HG02852 (cell line): ENCODE data around the gene KLHL13.
"Not testable (repeated sequence)": the region's sequence is repeated elsewhere in the genome, so short reads cannot be mapped to it uniquely, and the experiment has no call there.

Experiments
- ATAC-seq: cut with Tn5 transposase; IDR thresholded peaks from one replicate; pipeline ENCODE4 v1.9.1; 2021; ENCODE audit warnings: mild to moderate bottlenecking, moderate library complexity; ENCODE audit not compliant: unreplicated experiment

The KLHL13 gene

DNA sequence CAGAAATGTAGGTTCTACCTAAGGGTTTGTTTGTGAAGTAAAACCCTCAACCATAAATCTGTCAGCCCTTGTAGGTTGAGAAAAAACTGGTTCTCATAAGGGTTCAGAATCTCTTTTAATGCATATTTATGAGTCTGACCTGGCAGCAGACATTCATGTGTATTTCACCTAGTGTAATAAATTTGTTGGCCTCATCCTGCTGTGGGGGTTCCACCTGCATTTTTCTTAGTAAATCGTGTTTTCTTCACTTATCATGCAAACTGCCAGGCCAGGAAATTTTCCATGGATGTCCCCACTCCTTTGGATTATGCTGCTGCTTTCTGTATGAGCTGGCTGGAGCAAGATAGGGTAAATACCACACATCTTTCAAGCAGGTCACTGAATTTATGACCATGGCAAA, 42.4 kb downstream of the KLHL13 start:
- no peak for ATAC-seq

DNA sequence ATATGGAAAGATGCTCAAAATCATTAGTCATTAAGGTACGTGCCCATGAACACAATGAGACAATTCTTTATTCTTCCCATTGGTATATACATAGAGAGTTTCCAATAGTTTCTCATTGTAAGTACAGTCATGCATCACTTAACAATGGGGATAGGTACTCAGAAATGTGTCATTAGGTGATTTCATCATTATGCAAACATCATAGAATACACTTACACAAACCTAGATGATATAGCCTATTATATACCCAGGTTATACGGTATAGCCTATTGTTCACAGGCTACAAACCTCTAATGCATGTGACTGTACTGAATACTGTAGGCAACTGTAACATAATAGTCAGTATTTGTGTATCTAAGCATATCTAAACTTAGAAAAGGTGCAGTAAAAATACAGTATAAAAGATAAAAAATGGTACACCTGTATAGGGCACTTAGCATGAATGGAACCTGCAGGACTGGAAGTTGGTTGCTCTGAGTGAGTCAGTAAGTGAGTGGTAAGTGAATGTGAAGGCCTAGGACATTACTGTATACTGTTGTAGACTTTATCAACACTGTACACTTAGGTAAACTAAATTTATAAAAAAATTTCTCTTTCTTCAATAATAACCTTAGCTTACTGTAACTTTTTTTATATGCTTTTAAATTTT, 49.6 kb downstream of the KLHL13 start:
- ATAC-seq, result no peak

GRCh38 chrX:118062817-118063615, 53.6 kb downstream of the KLHL13 start:
- peak; percentile 82 for ATAC-seq

DNA sequence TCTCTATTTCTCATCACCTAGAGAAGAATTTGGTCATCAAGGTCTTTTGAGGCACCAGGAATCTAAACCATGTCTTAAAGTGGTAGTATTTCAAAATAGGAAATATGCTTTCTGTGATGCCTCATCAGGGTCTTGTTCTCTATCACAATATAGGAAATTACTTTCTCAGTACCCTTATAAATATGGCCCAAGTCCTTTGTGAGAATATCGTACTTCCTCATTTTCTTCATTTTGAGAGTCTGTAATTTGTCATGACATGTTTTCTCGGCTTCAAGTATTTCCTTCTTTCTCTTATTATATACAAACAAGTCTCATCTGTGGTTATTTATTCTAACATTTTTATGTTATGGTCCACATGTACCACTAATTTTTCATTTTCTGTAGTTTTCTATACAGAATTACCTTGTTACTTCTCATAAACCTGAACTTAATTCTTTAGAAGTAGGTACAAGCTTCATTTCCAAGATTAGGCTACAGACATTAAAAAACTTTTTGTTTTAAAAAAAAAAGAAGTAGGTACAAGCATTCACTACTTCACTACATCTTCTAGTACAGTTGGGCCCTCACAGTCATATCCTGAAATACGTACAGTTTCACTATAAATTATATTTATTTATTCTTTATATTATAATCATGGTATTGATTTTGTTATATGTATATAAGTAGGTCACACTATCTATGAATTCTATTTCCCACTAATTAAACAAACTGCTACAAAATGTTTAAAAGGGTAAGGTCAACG, 54.4 kb downstream of the KLHL13 start:
- peak; percentile 54 for ATAC-seq

DNA sequence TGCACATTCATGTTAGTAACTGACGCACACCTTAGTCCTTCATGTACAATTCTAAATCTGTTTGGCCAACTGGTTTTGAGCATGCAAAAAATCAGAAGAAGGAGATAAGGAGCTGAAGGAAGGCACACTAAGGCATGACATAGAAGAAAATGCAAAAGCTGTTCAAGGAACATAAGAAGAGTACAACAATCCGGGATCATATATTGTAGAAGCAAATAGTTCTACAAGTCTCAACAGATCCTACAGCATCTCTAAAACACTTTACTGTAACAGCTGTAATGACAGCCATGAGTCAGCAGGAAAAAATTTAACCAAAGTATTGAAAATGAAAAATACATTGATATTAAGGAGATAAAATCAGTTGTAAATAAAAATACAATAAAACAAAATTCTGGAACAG, 57.7 kb downstream of the KLHL13 start:
- ATAC-seq, result no peak

DNA sequence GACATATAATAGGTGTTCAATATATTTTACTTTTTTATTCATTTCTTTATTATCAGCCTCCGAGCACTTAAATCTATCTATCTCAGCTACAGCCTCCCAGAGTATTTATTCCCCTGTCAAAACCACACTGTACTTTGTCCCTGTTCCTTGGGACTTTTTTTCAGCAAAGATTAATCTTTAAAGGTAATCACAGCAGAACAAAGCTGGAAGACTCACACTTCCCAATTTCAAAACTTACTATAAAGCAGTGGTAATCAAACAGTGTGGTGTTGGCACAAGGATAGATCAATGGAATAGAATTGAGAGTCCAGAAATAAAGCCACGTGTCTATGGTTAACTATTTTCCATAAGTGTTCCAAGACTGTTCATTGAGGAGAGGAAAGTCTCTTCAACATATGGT, 59.7 kb downstream of the KLHL13 start:
- no peak for ATAC-seq

DNA sequence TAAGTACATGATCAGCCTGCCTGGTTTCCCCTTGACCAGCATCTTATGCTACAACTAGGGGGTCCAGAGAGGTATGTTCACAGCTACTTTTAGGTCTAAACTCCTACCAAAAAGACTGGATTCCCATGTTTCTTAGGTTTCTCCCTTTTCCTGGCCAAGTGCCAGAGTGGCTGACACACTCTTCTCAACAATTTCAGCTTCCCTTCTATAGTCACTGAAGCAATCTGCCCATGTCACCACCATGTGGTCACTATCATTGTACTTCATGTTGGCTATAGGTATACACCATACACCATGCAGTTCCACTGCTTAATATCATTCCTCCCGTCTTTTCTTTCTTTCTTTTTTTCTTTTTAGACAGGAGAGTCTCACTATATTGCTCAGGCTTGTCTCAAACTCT, 66.9 kb downstream of the KLHL13 start:
- no peak for ATAC-seq

DNA sequence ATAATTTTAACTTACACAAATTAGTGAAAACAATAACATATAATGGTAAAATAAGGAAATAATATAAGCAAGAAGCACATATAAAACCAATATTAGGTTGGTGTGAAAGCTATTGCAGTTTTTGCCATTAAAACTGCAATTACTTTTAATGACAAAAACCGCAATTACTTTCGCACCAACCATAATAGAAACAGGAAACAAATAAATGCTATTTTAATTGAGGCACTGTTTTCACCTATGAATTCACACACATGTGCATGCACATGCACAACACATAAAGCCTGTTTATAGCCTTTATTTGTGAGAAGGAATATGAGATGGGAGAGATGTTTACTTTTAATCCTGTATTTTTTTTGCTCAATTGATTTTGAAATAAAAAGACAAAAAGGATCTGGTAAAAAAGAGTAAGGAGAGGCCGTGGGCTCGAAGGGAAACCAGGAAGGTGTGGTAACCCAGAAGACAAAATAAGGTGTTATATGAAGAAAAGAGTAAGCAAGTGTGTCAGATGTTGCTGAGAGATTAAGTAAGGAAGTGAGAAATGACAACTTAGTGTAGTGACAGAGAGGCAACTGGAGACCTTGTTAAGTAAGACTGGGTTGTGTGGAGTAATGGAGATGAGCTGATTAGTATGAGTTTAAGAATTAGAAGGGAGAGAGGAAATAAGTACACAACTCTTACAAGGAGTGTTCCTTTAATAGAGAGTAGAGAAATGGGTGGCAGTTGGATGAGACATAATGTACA, 69.0 kb downstream of the KLHL13 start:
- ATAC-seq, result no peak

DNA sequence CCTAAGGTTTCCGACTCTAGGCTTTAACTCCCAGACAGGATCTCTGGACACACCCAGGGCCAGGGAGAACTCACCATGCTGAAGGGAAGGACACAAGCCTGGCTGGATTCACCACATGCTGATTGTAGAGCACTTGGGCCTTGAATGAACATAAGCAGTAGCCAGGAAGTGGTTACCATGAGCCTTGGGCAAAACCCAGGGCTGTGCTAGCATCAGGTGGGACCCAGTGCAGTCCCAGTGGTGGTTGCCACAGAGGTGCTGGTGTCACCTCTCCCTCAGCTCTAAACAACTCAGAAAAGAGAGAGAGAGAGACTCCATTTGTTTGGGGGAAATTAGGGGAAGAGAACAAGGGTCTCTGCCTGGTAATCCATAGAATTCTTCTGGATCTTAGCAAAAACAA, 77.0 kb downstream of the KLHL13 start:
- ATAC-seq, result no peak

DNA sequence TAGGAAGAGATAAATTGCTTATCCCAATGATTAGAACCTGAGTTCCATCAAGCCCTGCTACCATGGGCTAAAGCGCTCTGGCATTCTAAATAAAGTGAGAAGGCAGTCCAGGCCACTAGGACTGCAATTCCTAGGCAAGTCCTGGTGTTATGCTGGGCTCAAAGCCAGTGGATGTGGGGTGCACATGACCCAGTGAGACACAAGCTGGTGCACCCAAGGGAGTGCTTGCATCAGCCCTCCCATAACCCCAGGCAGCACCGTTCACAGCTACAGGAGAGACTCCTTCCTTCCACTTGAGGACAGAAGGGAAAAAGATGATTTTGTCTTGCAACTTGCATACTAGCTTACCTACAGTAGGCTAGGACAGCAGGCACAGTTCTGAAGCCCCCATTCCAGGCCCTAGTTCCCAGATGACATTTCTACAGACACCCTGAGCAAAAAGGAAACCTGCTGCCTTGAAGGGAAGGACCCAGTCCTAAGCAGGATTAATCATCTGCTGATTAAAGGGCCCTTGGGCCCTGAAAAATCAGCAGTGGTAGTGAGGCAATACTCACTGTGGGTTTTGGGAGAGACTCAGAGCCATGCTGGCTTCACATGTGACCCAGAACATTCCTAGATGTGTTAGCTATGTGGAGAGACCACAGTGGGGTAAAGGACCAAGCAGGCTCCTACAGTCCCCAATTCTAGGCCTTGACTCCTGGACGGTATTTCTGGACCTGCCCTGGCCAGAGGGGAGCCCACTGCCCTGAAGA, 77.8 kb downstream of the KLHL13 start:
- ATAC-seq, result no peak

GRCh38 chrX:118026631-118027030, 90.0 kb downstream of the KLHL13 start:
- no peak for ATAC-seq

GRCh38 chrX:118025226-118025625, 91.4 kb downstream of the KLHL13 start:
- no peak for ATAC-seq

GRCh38 chrX:118024482-118024881, 92.1 kb downstream of the KLHL13 start:
- peak; percentile 62 for ATAC-seq

GRCh38 chrX:118022753-118023152, 93.9 kb downstream of the KLHL13 start:
- no peak for ATAC-seq

GRCh38 chrX:118016422-118016821, 100.2 kb downstream of the KLHL13 start:
- ATAC-seq, result no peak

DNA sequence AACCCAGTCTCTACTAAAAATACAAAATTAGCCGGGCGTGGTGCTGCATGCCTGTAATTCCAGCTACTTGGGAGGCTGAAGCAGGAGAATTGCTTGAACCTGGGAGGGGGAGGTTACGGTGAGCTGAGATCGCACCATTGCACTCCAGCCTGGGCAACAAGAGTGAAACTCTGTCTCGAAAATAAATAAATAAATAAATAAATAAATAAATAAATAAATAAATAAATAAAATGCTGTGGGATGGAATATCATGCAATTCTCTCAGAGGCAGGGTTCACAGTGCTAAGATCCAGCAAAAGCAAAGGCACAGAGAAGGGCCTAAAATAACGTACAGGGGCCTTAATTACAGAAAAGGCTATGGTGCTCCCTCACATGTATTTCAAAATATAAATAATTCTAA, 114.2 kb downstream of the KLHL13 start:
- not testable (repeated sequence) for ATAC-seq

GRCh38 chrX:118000518-118000917, 116.1 kb downstream of the KLHL13 start:
- ATAC-seq, result no peak

- ATAC-seq, result no peak
Observed at GRCh38 chrX:117998171-117998570, 118.4 kb downstream of the KLHL13 start.

GRCh38 chrX:117996918-117997480, 119.6 kb downstream of the KLHL13 start:
- no peak for ATAC-seq

DNA sequence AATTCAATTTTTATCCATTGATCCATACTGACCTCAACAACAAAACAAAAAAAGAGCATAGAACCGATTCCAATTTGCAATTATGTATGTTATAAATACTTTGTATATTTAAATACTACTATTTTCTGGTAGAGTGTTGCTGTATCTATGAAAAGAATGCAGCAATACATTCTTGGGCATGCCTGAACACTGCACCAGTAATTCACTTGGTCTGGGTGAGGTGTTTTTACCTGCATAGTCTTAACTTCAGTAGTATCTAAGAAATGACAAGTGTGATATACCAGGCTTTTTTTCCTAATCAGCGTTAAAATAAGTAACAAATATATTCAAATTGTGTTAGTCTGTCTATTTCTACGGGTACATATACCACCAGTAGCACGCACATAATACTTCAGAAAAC, 120.2 kb downstream of the KLHL13 start:
- no peak for ATAC-seq
